Activated T-helper 1 cell treated with Interleukin-2 at 50 U/mL for 16 hours (primary cell): ENCODE results near the gene CLPSL2.

Experiments used
- DNase-seq: peaks from one replicate; pipeline ENCODE4 v3.0.0-alpha.2; 2020; ENCODE audit warnings: low read depth

CLPSL2 gene

GRCh38 chr6:35787266-35788218, 11.1 kb downstream of the CLPSL2 start:
- DNase-seq = no peak

- DNase-seq = no peak
Observed at GRCh38 chr6:35788423-35788982, 12.1 kb downstream of the CLPSL2 start.

- no peak for DNase-seq
Observed at GRCh38 chr6:35790683-35791082, 14.3 kb downstream of the CLPSL2 start.

GRCh38 chr6:35794536-35795452, 18.4 kb downstream of the CLPSL2 start:
- no peak for DNase-seq

- DNase-seq = no peak
Observed at GRCh38 chr6:35795453-35796071, 19.2 kb downstream of the CLPSL2 start.

- no peak for DNase-seq
Observed at GRCh38 chr6:35796236-35796635, 19.8 kb downstream of the CLPSL2 start.

- DNase-seq = no peak
Observed at GRCh38 chr6:35797837-35798526, 21.6 kb downstream of the CLPSL2 start.

- DNase-seq = no peak
Observed at GRCh38 chr6:35798706-35799105, 22.3 kb downstream of the CLPSL2 start.

GRCh38 chr6:35801148-35801547, 24.8 kb downstream of the CLPSL2 start:
- no peak for DNase-seq

GRCh38 chr6:35804996-35805736, 28.8 kb downstream of the CLPSL2 start, which contains the start of gene LHFPL5:
LHFPL5 (plus strand) TSS chr6:35805352; CDS start chr6:35805671, 319 bp downstream.
- DNase-seq = peak; percentile 18

GRCh38 chr6:35808688-35809087, 32.3 kb downstream of the CLPSL2 start:
- DNase-seq = no peak

- DNase-seq = no peak
Observed at GRCh38 chr6:35809809-35810208, 33.4 kb downstream of the CLPSL2 start.

- DNase-seq = no peak
Observed at GRCh38 chr6:35810971-35811698, 34.7 kb downstream of the CLPSL2 start.

- DNase-seq = no peak
Observed at GRCh38 chr6:35811699-35811995, 35.2 kb downstream of the CLPSL2 start.

- DNase-seq = no peak
Observed at GRCh38 chr6:35817515-35817914, 41.1 kb downstream of the CLPSL2 start.

- DNase-seq = no peak
Observed at GRCh38 chr6:35823601-35824000, 47.2 kb downstream of the CLPSL2 start.

- no peak for DNase-seq
Observed at GRCh38 chr6:35824552-35825192, 48.3 kb downstream of the CLPSL2 start.
